OCI-LY3 (cell line): ENCODE results near the gene ZC3H18.

Experiments used
- EZH2phosphoT487 ChIP-seq: fragments of 200-600 bp; shearing (Covaris generic); IDR thresholded peaks from 2 replicates; pipeline ENCODE4 v1.6.1; 2018; ENCODE audit warnings: antibody characterized with exemption, mixed run types, low read depth
- TF ChIP-seq, protein P1 (sequence below): fragments of 200-600, 300-600 bp; sonication (generic); IDR thresholded peaks from 2 replicates; pipeline ENCODE4 v1.5.1; 2014; ENCODE audit warnings: antibody characterized with exemption, low read length, low read depth

DNA sequence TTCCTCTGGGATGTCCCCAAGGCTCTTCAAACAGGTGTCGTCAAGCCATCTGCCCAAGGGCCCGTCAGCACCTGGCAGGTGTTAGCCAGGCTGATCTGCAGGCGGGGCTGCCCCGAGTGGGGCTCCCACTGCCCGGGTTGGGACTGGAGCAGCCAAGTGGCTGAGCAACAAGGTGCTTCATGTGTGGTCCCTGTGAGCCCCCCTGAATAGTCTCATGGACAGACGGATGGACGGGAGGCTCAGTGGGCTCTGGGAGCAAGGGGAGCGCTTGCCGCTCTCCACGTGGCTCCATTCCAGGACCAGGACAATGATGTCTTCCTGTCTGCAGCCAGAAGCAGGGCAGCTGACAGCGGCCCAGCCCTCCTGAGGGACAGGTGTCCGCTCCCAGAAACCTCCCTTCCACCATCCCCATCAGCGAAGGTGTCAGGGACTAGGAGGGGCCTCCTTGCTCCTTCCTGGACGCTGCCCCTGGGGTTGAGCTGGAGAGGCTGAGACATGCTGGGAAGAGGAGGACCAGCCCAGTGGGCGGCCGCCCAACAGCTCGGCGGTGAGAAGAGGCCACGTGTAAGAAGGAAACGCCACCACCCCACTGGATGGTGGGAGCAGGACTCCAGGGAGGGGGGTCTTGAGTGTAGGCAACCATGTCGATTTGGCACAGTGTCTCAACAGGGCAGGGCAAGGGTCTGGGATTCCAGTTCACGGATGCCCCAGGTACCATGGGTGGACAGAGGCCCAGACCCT, 106.5 kb downstream of the ZC3H18 start:
- TF ChIP-seq, protein P1, sequence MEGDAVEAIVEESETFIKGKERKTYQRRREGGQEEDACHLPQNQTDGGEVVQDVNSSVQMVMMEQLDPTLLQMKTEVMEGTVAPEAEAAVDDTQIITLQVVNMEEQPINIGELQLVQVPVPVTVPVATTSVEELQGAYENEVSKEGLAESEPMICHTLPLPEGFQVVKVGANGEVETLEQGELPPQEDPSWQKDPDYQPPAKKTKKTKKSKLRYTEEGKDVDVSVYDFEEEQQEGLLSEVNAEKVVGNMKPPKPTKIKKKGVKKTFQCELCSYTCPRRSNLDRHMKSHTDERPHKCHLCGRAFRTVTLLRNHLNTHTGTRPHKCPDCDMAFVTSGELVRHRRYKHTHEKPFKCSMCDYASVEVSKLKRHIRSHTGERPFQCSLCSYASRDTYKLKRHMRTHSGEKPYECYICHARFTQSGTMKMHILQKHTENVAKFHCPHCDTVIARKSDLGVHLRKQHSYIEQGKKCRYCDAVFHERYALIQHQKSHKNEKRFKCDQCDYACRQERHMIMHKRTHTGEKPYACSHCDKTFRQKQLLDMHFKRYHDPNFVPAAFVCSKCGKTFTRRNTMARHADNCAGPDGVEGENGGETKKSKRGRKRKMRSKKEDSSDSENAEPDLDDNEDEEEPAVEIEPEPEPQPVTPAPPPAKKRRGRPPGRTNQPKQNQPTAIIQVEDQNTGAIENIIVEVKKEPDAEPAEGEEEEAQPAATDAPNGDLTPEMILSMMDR: no peak
- TF ChIP-seq EZH2phosphoT487: no peak
